HL-60 (cell line): ENCODE data around the gene ATPAF1.
"Not testable (repeated sequence)": the region's sequence is repeated elsewhere in the genome, so short reads cannot be mapped to it uniquely, and the experiment has no call there.

Experiments
- DNase-seq, 2 experiments: peaks; one replicate each; pipeline ENCODE4 v3.0.0-alpha.2; 2010 to 2020; ENCODE audit warnings: low read depth in 1 of 2, low spot score in 1 of 2
- H3K27ac ChIP-seq: fragments of 250-450 bp; sonication (Bioruptor Pico); replicated peaks from 2 replicates; pipeline ENCODE4 v1.5.1; 2020; ENCODE audit warnings: mild to moderate bottlenecking, moderate library complexity
- H3K27me3 ChIP-seq: fragments of 250-450 bp; sonication (Bioruptor Pico); 2 replicates; pipeline ENCODE4 v1.5.1; 2021; ENCODE audit warnings: mild to moderate bottlenecking, moderate library complexity; ENCODE audit not compliant: insufficient read depth, poor library complexity, severe bottlenecking
- H3K4me3 ChIP-seq: replicated peaks from 2 replicates; pipeline ENCODE4 v1.5.1; 2011; ENCODE audit warnings: mild to moderate bottlenecking, control low read depth, low read length; ENCODE audit not compliant: insufficient read depth
- CTCF ChIP-seq: IDR thresholded peaks from one replicate; pipeline ENCODE4 v1.5.1; 2011; ENCODE audit warnings: low read length, control low read depth, inconsistent platforms; ENCODE audit not compliant: insufficient read depth
- GABPA ChIP-seq: IDR thresholded peaks from 2 replicates; pipeline ENCODE4 v1.6.1; 2012; ENCODE audit warnings: low read depth
- POLR2AphosphoS5 ChIP-seq: IDR thresholded peaks from 2 replicates; pipeline ENCODE4 v1.6.1; 2012; ENCODE audit warnings: low read depth
- SPI1 ChIP-seq: IDR thresholded peaks from 2 replicates; pipeline ENCODE4 v1.6.1; 2012; ENCODE audit warnings: low read depth, mild to moderate bottlenecking, borderline replicate concordance
- TF ChIP-seq, protein P1 (sequence below): IDR thresholded peaks from 2 replicates; pipeline ENCODE4 v1.6.1; 2012; ENCODE audit warnings: low read depth; ENCODE audit not compliant: insufficient replicate concordance

ATPAF1 gene

DNA sequence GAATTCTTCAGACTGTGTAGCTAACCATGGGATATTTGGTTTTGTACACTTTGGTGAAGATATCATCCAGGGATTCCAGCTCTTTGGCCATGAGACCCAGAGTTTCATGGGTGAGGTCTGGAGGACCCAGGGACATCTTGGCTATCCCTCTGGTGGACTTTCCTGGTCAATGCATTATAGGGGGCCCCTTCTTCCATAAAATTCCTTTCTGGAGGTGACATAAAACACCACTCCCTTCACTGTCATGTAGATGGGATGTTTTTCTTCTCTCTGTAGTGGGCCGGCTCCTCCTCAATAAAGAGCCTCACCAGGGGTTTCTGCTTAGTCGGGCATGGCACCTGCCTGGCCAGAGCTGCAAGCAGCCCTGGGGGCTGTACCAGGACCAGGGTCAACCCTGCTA, 2.2 kb downstream of the ATPAF1 start:
- TF ChIP-seq GABPA (no peak), SPI1 (no peak), CTCF (no peak), POLR2AphosphoS5 (no peak)
- TF ChIP-seq, protein P1, sequence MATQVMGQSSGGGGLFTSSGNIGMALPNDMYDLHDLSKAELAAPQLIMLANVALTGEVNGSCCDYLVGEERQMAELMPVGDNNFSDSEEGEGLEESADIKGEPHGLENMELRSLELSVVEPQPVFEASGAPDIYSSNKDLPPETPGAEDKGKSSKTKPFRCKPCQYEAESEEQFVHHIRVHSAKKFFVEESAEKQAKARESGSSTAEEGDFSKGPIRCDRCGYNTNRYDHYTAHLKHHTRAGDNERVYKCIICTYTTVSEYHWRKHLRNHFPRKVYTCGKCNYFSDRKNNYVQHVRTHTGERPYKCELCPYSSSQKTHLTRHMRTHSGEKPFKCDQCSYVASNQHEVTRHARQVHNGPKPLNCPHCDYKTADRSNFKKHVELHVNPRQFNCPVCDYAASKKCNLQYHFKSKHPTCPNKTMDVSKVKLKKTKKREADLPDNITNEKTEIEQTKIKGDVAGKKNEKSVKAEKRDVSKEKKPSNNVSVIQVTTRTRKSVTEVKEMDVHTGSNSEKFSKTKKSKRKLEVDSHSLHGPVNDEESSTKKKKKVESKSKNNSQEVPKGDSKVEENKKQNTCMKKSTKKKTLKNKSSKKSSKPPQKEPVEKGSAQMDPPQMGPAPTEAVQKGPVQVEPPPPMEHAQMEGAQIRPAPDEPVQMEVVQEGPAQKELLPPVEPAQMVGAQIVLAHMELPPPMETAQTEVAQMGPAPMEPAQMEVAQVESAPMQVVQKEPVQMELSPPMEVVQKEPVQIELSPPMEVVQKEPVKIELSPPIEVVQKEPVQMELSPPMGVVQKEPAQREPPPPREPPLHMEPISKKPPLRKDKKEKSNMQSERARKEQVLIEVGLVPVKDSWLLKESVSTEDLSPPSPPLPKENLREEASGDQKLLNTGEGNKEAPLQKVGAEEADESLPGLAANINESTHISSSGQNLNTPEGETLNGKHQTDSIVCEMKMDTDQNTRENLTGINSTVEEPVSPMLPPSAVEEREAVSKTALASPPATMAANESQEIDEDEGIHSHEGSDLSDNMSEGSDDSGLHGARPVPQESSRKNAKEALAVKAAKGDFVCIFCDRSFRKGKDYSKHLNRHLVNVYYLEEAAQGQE, result no peak
- no peak for DNase-seq
- no peak overlapping the region for H3K4me3 ChIP-seq
- H3K27ac ChIP-seq, result no peak overlapping the region
- H3K27me3 ChIP-seq, result no peaks in the 10 kb centered on the region

DNA sequence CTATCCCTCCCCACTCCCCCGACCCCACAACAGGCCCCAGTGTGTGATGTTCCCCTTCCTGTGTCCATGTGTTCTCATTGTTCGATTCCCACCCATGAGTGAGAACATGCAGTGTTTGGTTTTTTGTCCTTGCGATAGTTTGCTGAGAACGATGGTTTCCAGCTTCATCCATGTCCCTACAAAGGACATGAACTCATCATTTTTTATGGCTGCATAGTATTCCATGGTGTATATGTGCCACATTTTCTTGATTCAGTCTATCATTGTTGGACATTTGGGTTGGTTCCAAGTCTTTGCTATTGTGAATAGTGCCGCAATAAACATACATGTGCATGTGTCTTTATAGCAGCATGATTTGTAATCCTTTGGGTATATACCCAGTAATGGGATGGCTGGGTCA, 5.2 kb downstream of the ATPAF1 start:
- not testable (repeated sequence) for DNase-seq, H3K27me3 ChIP-seq, H3K27ac ChIP-seq, H3K4me3 ChIP-seq

- DNase-seq, H3K4me3 ChIP-seq, H3K27ac ChIP-seq, H3K27me3 ChIP-seq: not testable (repeated sequence)
These were observed 8.0 kb downstream of the ATPAF1 start for GRCh38 chr1:46660116-46660515.

- DNase-seq, result no peak
- Histone ChIP-seq H3K27ac (no peak overlapping the region), H3K27me3 (no peaks in the 10 kb centered on the region), H3K4me3 (no peak overlapping the region)
- TF ChIP-seq GABPA, result no peak
- no peak for TF ChIP-seq POLR2AphosphoS5
- TF ChIP-seq CTCF, result no peak
- TF ChIP-seq, protein P1, result no peak
- TF ChIP-seq SPI1, result no peak
These were observed 8.8 kb downstream of the ATPAF1 start for GRCh38 chr1:46659307-46659870.

DNA sequence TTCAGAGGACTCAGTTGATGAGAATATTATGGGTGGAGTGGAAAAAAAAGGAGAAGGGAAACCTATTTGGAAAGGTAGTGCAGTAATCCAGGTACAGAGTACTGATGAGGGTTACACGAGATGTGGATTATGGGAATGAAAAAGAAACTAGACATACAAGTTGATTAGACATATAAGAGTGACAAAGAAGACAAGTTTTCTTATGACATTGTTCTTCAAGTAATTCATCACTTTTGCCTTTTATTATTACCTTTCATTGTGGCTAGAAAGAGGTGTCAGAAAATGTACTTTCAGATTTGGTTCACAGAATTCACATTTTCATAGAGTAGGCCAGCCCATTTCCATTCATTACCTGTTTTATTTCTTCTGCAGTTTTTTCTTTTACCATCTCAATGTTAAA, 10.4 kb downstream of the ATPAF1 start:
- Histone ChIP-seq H3K4me3 (no peak overlapping the region), H3K27ac (no peak overlapping the region), H3K27me3 (no peaks in the 10 kb centered on the region)
- TF ChIP-seq GABPA (no peak), CTCF (no peak), POLR2AphosphoS5 (no peak), SPI1 (no peak)
- TF ChIP-seq, protein P1, result no peak
- no peak for DNase-seq
